Left lung (tissue), 10 donors: ENCODE data around the gene CAMTA1. TPM values are rescaled to one million over a fixed set of nuclear protein-coding genes. Genes with fewer than 3 reads are reported as not detected.

Experiments
- ATAC-seq: fragments of 200-7000 bp; cut with Tn5 transposase; one replicate; pipeline ENCODE4 v1.9.1; 2020; ENCODE audit warnings: moderate library complexity
- DNase-seq, 4 donors: peaks; one replicate each; pipeline ENCODE4 v3.0.0-alpha.2; 2013 to 2020
- H3K27ac ChIP-seq, 2 donors: fragments of 200-600 bp; sonication (generic) in 1 of 2; one replicate each; pipeline versions ENCODE4 v1.5.0 to v1.8.0; 2020 to 2021
- H3K27me3 ChIP-seq, 2 donors: fragments of 200-600 bp; sonication (generic) in 1 of 2; one replicate each; pipeline versions ENCODE4 v1.5.0 to v1.8.0; 2020 to 2021
- H3K36me3 ChIP-seq, 2 donors: fragments of 200-600 bp; sonication (generic) in 1 of 2; one replicate each; pipeline versions ENCODE4 v1.5.0 to v1.8.0; 2020 to 2021
- H3K4me1 ChIP-seq, 2 donors: fragments of 200-600 bp; one replicate each; pipeline ENCODE4 v1.8.0; 2021
- H3K4me3 ChIP-seq, 2 donors: fragments of 200-600 bp; sonication (generic) in 1 of 2; one replicate each; pipeline versions ENCODE4 v1.5.0 to v1.8.0; 2020 to 2021; ENCODE audit warnings: mild to moderate bottlenecking in 1 of 2
- H3K9me3 ChIP-seq, 2 donors: fragments of 200-600 bp; sonication (generic) in 1 of 2; one replicate each; pipeline versions ENCODE4 v1.5.0 to v1.8.0; 2020 to 2021
- intact Hi-C, 2 donors: fragments of 100-400 bp; cut with DNase I; formaldehyde crosslinking; loops; one replicate each; pipeline versions ENCODE4 v1.11.2 to v1.14.2; 2022
- polyA plus RNA-seq, 6 donors: library from polyadenylated mRNA; unstranded; fragments of 120-200 nt; gene quantifications; one replicate each; pipeline ENCODE4 v1.2.1, GENCODE V29; 2013; ENCODE audit not compliant: insufficient read length in 6 of 6
- total RNA-seq, 2 donors: library from RNA; stranded (reverse); fragmentation: NEBNext Ultra II Directional; extraction: Animal tissue kit (Norgen Biotek cat#: 25700); gene quantifications; one replicate each; pipeline ENCODE4 v1.2.1, GENCODE V29; 2021
- TF ChIP-seq, protein P1 (sequence below), 2 donors: fragments of 200-600 bp; sonication (generic) in 1 of 2; IDR thresholded peaks; one replicate each; pipeline versions ENCODE4 v1.5.0 to v1.8.0; 2021; ENCODE audit warnings: antibody characterized with exemption in 2 of 2
- donor health status: DM: no; HTN: yes; CAD: no.
- donor health status: DM: no; HTN: no; CAD: no.

CAMTA1 gene
- total and polyA plus RNA-seq, 8 donors, result 42.7 to 69.1 (median 49.4) TPM

DNA sequence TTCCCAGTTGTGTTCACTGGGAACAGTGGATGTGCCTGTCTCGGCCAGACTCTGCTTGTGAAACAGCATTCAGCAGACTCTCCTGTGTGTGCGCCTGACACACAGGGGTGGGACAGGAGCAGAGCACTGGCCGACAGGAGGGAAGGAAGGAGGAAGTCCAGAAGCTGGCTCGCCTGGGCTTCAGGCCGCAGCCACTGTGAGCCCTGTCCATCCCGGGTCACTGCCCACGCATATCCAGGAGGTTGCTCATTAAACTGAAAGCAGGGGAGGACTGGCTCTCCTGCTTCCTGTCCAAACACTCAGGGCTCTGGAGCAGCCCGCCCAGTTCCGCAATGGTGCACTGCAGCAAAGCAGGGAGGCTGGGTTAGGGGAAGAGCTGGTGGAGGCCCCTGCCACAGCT, 767.1 kb downstream of the CAMTA1 start:
- H3K27ac ChIP-seq, result no peak overlapping the region
- DNase-seq (peak in 1 of 4 donors; percentile 60), ATAC-seq (peak; percentile 84)
- intact Hi-C loops, result no loop called here
- H3K4me1 ChIP-seq, result peaks cover 10% of the 10 kb centered on the region in 2 donors
- H3K9me3 ChIP-seq, result no peaks in the 10 kb centered on the region
- no peaks in the 10 kb centered on the region for H3K27me3 ChIP-seq
- TF ChIP-seq, protein P1, sequence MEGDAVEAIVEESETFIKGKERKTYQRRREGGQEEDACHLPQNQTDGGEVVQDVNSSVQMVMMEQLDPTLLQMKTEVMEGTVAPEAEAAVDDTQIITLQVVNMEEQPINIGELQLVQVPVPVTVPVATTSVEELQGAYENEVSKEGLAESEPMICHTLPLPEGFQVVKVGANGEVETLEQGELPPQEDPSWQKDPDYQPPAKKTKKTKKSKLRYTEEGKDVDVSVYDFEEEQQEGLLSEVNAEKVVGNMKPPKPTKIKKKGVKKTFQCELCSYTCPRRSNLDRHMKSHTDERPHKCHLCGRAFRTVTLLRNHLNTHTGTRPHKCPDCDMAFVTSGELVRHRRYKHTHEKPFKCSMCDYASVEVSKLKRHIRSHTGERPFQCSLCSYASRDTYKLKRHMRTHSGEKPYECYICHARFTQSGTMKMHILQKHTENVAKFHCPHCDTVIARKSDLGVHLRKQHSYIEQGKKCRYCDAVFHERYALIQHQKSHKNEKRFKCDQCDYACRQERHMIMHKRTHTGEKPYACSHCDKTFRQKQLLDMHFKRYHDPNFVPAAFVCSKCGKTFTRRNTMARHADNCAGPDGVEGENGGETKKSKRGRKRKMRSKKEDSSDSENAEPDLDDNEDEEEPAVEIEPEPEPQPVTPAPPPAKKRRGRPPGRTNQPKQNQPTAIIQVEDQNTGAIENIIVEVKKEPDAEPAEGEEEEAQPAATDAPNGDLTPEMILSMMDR (IDR thresholded peaks at IDR 0.05), result no peak
- H3K36me3 ChIP-seq, result no peaks in the 10 kb centered on the region
- no peak overlapping the region for H3K4me3 ChIP-seq

DNA sequence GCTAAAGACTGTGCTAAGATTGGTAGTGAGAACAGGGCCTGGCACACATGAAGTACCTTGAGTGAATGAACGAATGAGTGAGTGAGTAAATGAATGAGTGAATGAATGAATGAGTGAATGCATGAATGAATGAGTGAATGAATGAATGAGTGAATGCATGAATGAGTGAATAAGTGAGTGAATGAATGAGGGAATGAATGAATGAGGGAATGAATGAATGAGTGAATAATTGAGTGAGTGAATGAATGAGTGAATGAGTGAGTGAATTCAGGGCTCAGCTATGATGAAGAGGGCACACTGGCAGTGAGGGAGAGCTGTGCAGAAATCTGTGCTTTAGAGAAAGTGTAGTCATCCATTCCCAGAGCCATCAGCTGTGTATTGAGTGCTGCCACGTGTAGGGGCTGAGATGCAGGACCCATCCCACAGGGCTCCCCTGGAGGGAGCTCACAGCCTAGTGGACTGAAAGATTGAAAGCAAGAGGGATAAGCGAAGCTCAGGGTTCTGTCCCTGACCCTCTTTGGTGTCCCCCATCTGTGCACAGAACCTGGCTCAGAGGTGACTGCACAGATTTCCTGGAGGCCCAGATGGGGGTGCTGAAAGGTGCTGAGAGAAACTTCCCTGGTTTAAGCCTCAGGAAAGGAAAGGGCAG, 767.9 kb downstream of the CAMTA1 start:
- no peaks in the 10 kb centered on the region for H3K27me3 ChIP-seq
- TF ChIP-seq, protein P1 (IDR thresholded peaks at IDR 0.05), result no peak
- no peak overlapping the region for H3K4me3 ChIP-seq
- no peak for ATAC-seq
- H3K27ac ChIP-seq, result no peak overlapping the region
- DNase-seq, result peak in 1 of 4 donors; percentile 29
- intact Hi-C loops, result no loop called here
- H3K36me3 ChIP-seq, result no peaks in the 10 kb centered on the region
- H3K4me1 ChIP-seq, result peaks cover 10% of the 10 kb centered on the region in 2 donors
- H3K9me3 ChIP-seq, result no peaks in the 10 kb centered on the region

DNA sequence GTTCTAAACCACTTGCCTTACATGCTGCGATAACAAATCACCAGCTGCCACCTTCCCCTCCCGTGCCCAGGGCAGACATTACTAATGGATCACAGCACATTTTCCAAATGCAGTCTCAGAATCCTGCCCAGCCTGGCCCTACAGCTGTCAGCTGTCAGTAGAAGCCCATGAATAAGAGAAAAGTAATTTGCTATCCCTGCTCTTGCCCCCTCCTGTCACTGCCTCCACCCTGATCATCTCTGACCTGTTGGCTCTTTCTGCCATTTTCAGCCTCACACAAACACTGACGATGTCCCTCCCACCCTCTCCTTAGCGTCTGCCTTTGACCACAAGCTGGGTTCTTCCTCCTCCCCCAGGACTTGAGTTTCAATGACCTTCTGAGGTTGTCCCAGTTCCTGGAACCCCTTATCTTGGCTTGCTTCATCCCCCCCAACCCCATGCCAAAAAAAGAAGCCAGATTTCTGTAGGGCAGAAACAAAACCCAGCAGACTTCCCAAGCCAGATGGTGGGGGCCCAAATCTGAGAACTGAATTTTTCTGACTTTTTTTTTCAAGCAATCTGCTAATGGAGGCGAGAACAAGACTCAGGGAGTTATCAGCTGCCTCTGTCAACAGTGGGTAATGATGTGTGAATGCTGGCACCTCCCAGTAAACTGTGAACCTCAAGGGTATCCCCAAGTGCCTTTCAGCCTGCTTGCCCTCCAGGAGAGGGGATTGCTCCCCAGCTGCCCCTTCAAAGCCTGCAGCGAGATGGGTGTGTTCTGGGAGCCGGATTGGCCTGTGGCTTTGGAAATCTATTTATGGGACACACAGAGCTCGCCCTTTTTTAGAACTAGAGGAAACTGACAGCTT, 769.4 kb downstream of the CAMTA1 start:
- Histone ChIP-seq H3K27me3 (no peaks in the 10 kb centered on the region), H3K27ac (no peak overlapping the region), H3K9me3 (no peaks in the 10 kb centered on the region), H3K36me3 (no peaks in the 10 kb centered on the region), H3K4me3 (no peak overlapping the region), H3K4me1 (peaks cover 4 to 6% of the 10 kb centered on the region in 2 donors)
- ATAC-seq (no peak), DNase-seq (peak in 1 of 4 donors; percentile 34)
- TF ChIP-seq, protein P1 (IDR thresholded peaks at IDR 0.05), result no peak
- intact Hi-C loops, result no loop called here

DNA sequence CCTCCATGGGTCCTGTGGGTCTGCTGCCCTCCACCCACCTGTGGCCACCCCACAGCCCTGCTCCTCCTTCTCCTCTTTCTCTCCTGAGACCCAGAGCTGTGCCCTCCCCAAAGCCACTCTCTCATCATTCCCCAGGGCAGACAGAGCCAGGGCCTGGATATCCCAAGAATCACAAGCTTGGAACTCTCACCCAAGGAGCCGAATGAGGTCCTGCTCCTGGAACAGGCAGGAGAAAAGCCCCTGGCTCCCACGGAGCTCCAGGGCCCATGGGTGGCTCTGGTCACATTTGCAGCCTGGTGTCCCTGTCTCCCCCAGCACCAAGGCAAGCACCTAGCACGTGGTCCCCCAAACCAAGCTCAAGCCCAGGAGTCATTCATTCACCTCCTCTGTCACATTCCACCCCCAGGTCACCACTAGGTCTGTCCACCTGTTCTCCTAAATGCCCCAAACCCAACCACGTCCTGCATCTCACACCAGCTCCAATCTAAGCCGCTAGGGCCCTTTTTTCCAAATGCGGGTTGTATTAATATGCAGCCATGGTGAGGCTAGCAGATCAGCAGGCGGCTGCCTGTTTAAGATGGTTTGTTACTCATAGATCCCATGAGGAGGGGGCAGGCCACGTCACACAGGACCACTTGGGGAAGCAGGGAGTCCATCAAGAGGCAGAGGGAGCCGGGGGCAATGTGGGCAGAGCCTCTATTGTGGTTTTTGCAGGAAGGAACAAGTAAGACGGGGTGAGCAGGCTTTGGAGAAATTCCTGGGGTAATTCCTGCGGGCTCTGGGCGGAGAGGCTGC, 770.3 kb downstream of the CAMTA1 start:
- Histone ChIP-seq H3K36me3 (no peaks in the 10 kb centered on the region), H3K4me3 (no peak overlapping the region), H3K27ac (no peak overlapping the region), H3K4me1 (no peaks in the 10 kb centered on the region), H3K27me3 (no peaks in the 10 kb centered on the region), H3K9me3 (no peaks in the 10 kb centered on the region)
- intact Hi-C loops, result no loop called here
- ATAC-seq (no peak), DNase-seq (no peak)
- TF ChIP-seq, protein P1 (IDR thresholded peaks at IDR 0.05), result no peak
